HepG2 (cell line): ENCODE results near the gene NISCH. TPM values are rescaled to one million over a fixed set of nuclear protein-coding genes. Genes with fewer than 3 reads are reported as not detected.

Experiments used
- BORCS8-MEF2B ChIP-seq: sonication (generic); formaldehyde crosslinking; IDR thresholded peaks from 2 replicates; pipeline ENCODE4 v1.8.0; 2022; ENCODE audit warnings: mild to moderate bottlenecking, missing genetic modification reagents
- HES4 ChIP-seq: sonication (generic); formaldehyde crosslinking; IDR thresholded peaks from 2 replicates; pipeline ENCODE4 v1.9.0; 2021; ENCODE audit warnings: mild to moderate bottlenecking, missing genetic modification reagents, borderline replicate concordance
- HNRNPH1 ChIP-seq: fragments of 200-400 bp; formaldehyde crosslinking; optimal IDR thresholded peaks from 2 replicates; pipeline ENCODE3; 2017; ENCODE audit warnings: mild to moderate bottlenecking, low read depth, low read length
- KLF12 ChIP-seq: sonication (generic); formaldehyde crosslinking; IDR thresholded peaks from 2 replicates; pipeline ENCODE4 v1.4.0; 2020; ENCODE audit warnings: missing genetic modification reagents, borderline replicate concordance
- NFKBIZ ChIP-seq: IDR thresholded peaks from 2 replicates; pipeline ENCODE4 v1.6.1; 2018; ENCODE audit warnings: missing genetic modification reagents, missing compliant biosample characterization
- NR2F6 ChIP-seq, 2 experiments: IDR thresholded peaks; 2 replicates each; pipeline ENCODE4 v1.6.1; 2016; ENCODE audit warnings: antibody characterized with exemption in 1 of 2, mild to moderate bottlenecking in 1 of 2
- SIN3A ChIP-seq: IDR thresholded peaks from 2 replicates; pipeline ENCODE4 v1.6.1; 2011; ENCODE audit warnings: low read depth, mild to moderate bottlenecking, control low read depth, low read length, borderline replicate concordance
- ZBTB20 ChIP-seq: sonication (generic); formaldehyde crosslinking; IDR thresholded peaks from 2 replicates; pipeline ENCODE4 v1.8.1; 2023; ENCODE audit warnings: missing genetic modification reagents, low read depth, mild to moderate bottlenecking, borderline replicate concordance
- ZFYVE20 ChIP-seq: sonication (generic); formaldehyde crosslinking; IDR thresholded peaks from 2 replicates; pipeline ENCODE4 v1.8.0; 2023; ENCODE audit warnings: low read depth, mild to moderate bottlenecking, moderate library complexity, missing genetic modification reagents, borderline replicate concordance
- ZNF136 ChIP-seq: sonication (generic); formaldehyde crosslinking; IDR thresholded peaks from 2 replicates; pipeline ENCODE4 v1.8.1; 2022; ENCODE audit warnings: low read depth, mild to moderate bottlenecking, moderate library complexity, missing genetic modification reagents
- ZNF333 ChIP-seq: sonication (generic); formaldehyde crosslinking; IDR thresholded peaks from 2 replicates; pipeline ENCODE4 v1.4.0; 2020; ENCODE audit warnings: mild to moderate bottlenecking, missing genetic modification reagents, borderline replicate concordance
- ZNF367 ChIP-seq: sonication (generic); formaldehyde crosslinking; IDR thresholded peaks from 2 replicates; pipeline ENCODE4 v1.4.0; 2020; ENCODE audit warnings: missing genetic modification reagents, borderline replicate concordance
- ZNF496 ChIP-seq: sonication (generic); formaldehyde crosslinking; IDR thresholded peaks from 2 replicates; pipeline ENCODE4 v1.8.1; 2023; ENCODE audit warnings: mild to moderate bottlenecking, moderate library complexity, missing genetic modification reagents; ENCODE audit not compliant: insufficient replicate concordance
- ZNF777 ChIP-seq: sonication (generic); formaldehyde crosslinking; IDR thresholded peaks from 2 replicates; pipeline ENCODE4 v1.4.0; 2020; ENCODE audit warnings: missing genetic modification reagents
- ZNF841 ChIP-seq: sonication (generic); formaldehyde crosslinking; IDR thresholded peaks from 2 replicates; pipeline ENCODE4 v1.8.1; 2023; ENCODE audit warnings: missing genetic modification reagents, borderline replicate concordance
- polyA plus RNA-seq, 8 experiments: library from polyadenylated mRNA; depleted of rRNA in 3 of 8; stranded (reverse) in 7 of 8; unstranded in 1 of 8; fragments of >200 nt; fragmentation: Illumina TruSeq in 4 of 8; extraction: Trizol in 4 of 8; gene quantifications; 2 replicates each; pipeline versions ENCODE4 v1.2.1 to v1.2.3, GENCODE V29; 2011 to 2016; ENCODE audit warnings: low read depth in 4 of 8, missing spikeins in 1 of 8, mixed read lengths in 1 of 8; ENCODE audit not compliant: insufficient read depth in 1 of 8
- total RNA-seq, 5 experiments: library from RNA; depleted of rRNA; stranded (reverse); fragments of >200 nt; fragmentation: Illumina TruSeq; extraction: Trizol; gene quantifications; 2 replicates each; pipeline ENCODE4 v1.2.3, GENCODE V29; 2016; ENCODE audit warnings: low read depth in 1 of 5
- TF ChIP-seq, protein P1 (sequence below): sonication (generic); formaldehyde crosslinking; IDR thresholded peaks from 2 replicates; pipeline ENCODE4 v1.4.0; 2020; ENCODE audit warnings: missing genetic modification reagents
- TF ChIP-seq, protein P2 (sequence below): sonication (generic); IDR thresholded peaks from 2 replicates; pipeline ENCODE4 v1.6.1; 2016; ENCODE audit warnings: low read depth, borderline replicate concordance
- TF ChIP-seq, protein P3 (sequence below): sonication (generic); formaldehyde crosslinking; IDR thresholded peaks from 2 replicates; pipeline ENCODE4 v1.4.0; 2020; ENCODE audit warnings: missing genetic modification reagents, mild to moderate bottlenecking, borderline replicate concordance
- TF ChIP-seq, protein P4 (sequence below): sonication (generic); formaldehyde crosslinking; IDR thresholded peaks from 2 replicates; pipeline ENCODE4 v1.9.0; 2022; ENCODE audit warnings: low read depth, missing genetic modification reagents

Gene NISCH
- total and polyA plus RNA-seq, 2 of the 13 experiments (the other 11 are each of a cell fraction or from before 2014, with no cell fraction given) = 27.0 to 47.6 TPM

DNA sequence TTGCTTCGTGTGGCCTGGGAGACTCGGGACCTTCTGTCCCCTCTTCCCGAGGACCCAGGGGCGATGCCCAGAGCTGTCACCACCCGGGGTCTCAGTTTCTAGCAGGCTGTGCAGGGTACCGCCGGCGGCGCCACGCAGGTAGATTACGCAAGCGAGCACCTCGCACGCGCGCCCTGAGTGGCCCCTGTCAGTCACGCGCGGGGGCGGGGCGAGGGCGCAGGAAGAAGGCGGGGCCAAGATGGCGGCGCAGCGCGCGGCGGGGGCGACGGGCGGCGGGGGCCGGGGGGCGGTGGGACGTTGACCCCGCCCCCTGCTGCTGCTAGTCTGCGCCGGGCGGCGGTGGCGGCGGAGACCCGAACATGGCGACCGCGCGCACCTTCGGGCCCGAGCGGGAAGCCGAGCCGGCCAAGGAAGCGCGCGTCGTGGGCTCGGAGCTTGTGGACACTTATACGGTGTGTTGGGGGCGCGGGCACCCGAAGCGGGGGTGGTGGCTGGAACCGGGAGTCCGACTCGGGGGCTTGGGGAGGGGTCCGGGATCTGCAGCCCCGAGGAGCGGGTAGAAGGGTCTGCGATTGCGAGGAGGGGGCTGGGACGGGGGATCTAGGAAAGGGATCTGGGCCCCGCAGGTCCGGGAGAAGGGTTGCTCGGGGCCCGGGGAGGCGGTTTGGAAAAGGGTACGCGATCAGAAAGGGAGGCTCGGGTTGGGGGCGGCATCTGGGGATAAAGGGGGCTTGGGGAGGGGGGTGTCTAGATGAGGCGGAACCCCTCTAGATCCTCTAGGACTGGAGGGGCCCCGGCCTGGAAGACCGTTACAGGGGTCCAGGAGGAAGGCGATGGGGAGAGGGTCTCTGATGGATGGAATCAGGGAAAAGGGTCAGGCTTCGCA, at the start of gene NISCH (continued):
- TF ChIP-seq KLF12 (CRISPR knock-in tag) (no peak), ZBTB20 (0 out of 2 replicates have a peak, but pooled peaks have one; percentile 64), NFKBIZ (CRISPR knock-in tag) (no peak), HES4 (CRISPR knock-in tag) (peak; percentile 50; the same call in 1 of the 2 replicates), ZNF777 (no peak), ZNF841 (CRISPR knock-in tag) (no peak), ZNF333 (CRISPR knock-in tag) (no peak; the same call in 1 of the 2 replicates), ZNF136 (CRISPR knock-in tag) (no peak), ZNF496 (CRISPR knock-in tag) (no peak), ZNF367 (no peak), ZFYVE20 (no peak), SIN3A (no peak), BORCS8-MEF2B (CRISPR knock-in tag) (peak; percentile 21; the same call in 1 of the 2 replicates), NR2F6 (IDR thresholded peaks at IDR 0.05) (no peak), NR2F6 (CRISPR knock-in tag; IDR thresholded peaks at IDR 0.05) (peak; percentile 64; the same call in 1 of the 2 replicates), HNRNPH1 (no peak)
- TF ChIP-seq, protein P1, sequence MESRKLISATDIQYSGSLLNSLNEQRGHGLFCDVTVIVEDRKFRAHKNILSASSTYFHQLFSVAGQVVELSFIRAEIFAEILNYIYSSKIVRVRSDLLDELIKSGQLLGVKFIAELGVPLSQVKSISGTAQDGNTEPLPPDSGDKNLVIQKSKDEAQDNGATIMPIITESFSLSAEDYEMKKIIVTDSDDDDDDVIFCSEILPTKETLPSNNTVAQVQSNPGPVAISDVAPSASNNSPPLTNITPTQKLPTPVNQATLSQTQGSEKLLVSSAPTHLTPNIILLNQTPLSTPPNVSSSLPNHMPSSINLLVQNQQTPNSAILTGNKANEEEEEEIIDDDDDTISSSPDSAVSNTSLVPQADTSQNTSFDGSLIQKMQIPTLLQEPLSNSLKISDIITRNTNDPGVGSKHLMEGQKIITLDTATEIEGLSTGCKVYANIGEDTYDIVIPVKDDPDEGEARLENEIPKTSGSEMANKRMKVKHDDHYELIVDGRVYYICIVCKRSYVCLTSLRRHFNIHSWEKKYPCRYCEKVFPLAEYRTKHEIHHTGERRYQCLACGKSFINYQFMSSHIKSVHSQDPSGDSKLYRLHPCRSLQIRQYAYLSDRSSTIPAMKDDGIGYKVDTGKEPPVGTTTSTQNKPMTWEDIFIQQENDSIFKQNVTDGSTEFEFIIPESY (CRISPR knock-in tag) = no peak
- TF ChIP-seq, protein P2, sequence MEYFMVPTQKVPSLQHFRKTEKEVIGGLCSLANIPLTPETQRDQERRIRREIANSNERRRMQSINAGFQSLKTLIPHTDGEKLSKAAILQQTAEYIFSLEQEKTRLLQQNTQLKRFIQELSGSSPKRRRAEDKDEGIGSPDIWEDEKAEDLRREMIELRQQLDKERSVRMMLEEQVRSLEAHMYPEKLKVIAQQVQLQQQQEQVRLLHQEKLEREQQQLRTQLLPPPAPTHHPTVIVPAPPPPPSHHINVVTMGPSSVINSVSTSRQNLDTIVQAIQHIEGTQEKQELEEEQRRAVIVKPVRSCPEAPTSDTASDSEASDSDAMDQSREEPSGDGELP = no peak
- TF ChIP-seq, protein P3, sequence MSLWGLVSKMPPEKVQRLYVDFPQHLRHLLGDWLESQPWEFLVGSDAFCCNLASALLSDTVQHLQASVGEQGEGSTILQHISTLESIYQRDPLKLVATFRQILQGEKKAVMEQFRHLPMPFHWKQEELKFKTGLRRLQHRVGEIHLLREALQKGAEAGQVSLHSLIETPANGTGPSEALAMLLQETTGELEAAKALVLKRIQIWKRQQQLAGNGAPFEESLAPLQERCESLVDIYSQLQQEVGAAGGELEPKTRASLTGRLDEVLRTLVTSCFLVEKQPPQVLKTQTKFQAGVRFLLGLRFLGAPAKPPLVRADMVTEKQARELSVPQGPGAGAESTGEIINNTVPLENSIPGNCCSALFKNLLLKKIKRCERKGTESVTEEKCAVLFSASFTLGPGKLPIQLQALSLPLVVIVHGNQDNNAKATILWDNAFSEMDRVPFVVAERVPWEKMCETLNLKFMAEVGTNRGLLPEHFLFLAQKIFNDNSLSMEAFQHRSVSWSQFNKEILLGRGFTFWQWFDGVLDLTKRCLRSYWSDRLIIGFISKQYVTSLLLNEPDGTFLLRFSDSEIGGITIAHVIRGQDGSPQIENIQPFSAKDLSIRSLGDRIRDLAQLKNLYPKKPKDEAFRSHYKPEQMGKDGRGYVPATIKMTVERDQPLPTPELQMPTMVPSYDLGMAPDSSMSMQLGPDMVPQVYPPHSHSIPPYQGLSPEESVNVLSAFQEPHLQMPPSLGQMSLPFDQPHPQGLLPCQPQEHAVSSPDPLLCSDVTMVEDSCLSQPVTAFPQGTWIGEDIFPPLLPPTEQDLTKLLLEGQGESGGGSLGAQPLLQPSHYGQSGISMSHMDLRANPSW (CRISPR knock-in tag) = no peak
- TF ChIP-seq, protein P4, sequence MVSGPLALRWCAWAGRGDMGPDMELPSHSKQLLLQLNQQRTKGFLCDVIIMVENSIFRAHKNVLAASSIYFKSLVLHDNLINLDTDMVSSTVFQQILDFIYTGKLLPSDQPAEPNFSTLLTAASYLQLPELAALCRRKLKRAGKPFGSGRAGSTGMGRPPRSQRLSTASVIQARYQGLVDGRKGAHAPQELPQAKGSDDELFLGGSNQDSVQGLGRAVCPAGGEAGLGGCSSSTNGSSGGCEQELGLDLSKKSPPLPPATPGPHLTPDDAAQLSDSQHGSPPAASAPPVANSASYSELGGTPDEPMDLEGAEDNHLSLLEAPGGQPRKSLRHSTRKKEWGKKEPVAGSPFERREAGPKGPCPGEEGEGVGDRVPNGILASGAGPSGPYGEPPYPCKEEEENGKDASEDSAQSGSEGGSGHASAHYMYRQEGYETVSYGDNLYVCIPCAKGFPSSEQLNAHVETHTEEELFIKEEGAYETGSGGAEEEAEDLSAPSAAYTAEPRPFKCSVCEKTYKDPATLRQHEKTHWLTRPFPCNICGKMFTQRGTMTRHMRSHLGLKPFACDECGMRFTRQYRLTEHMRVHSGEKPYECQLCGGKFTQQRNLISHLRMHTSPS = no peak
